CD14-positive monocyte (primary cell): ENCODE results near the gene RSL24D1. TPM values are rescaled to one million over a fixed set of nuclear protein-coding genes. Genes with fewer than 3 reads are reported as not detected.

Experiments used
- DNase-seq, 3 donors: peaks; one replicate each; pipeline ENCODE4 v3.0.0-alpha.2; 2011 to 2022
- H2AFZ ChIP-seq: 2 replicates; pipeline ENCODE4 v1.6.0; 2012; ENCODE audit warnings: mild to moderate bottlenecking, low read depth, low read length, inconsistent platforms; ENCODE audit not compliant: insufficient read depth, poor library complexity, severe bottlenecking
- H3K27ac ChIP-seq, 2 donors: 1 replicate in 1 of 2; 2 replicates in 1 of 2; pipeline ENCODE4 v1.5.1; 2012 to 2013; ENCODE audit warnings: low read length in 2 of 2, control low read depth in 1 of 2, inconsistent platforms in 1 of 2, low read depth in 1 of 2, mild to moderate bottlenecking in 1 of 2
- H3K27me3 ChIP-seq, 2 donors: one replicate each; pipeline versions ENCODE4 v1.6.0 to v1.6.1; 2011 to 2013; ENCODE audit warnings: low read length in 2 of 2; ENCODE audit not compliant: control insufficient read depth in 2 of 2, insufficient read depth in 2 of 2
- H3K36me3 ChIP-seq, 2 donors: replicated peaks in 1 of 2; 1 replicate in 1 of 2; 2 replicates in 1 of 2; pipeline versions ENCODE4 v1.5.1 to v1.6.1; 2012 to 2013; ENCODE audit warnings: low read length in 2 of 2, control low read depth in 1 of 2, inconsistent platforms in 1 of 2, mild to moderate bottlenecking in 1 of 2; ENCODE audit not compliant: insufficient read depth in 2 of 2, control insufficient read depth in 1 of 2
- H3K4me1 ChIP-seq, 2 donors: 1 replicate in 1 of 2; 2 replicates in 1 of 2; pipeline versions ENCODE4 v1.5.1 to v1.6.1; 2012 to 2013; ENCODE audit warnings: low read length in 2 of 2, control low read depth in 1 of 2, inconsistent platforms in 1 of 2, mild to moderate bottlenecking in 1 of 2, moderate library complexity in 1 of 2; ENCODE audit not compliant: insufficient read depth in 2 of 2, control insufficient read depth in 1 of 2
- H3K4me2 ChIP-seq: replicated peaks from 2 replicates; pipeline ENCODE3; 2012; ENCODE audit warnings: low read length, moderate library complexity, mild to moderate bottlenecking; ENCODE audit not compliant: poor library complexity, severe bottlenecking; ENCODE audit errors: extremely low read depth
- H3K4me3 ChIP-seq, 3 experiments: fragments of 200-600 bp in 1 of 3; sonication (generic) in 1 of 3; replicated peaks in 1 of 3; 1 replicate in 2 of 3; 2 replicates in 1 of 3; pipeline ENCODE4 v1.5.1; 2011 to 2013; ENCODE audit warnings: low read length in 3 of 3, mild to moderate bottlenecking in 3 of 3, control low read depth in 2 of 3, low read depth in 2 of 3, inconsistent platforms in 1 of 3, moderate library complexity in 1 of 3
- H3K79me2 ChIP-seq: 2 replicates; pipeline ENCODE4 v1.6.0; 2012; ENCODE audit warnings: mild to moderate bottlenecking, control low read depth, inconsistent platforms, low read length, moderate library complexity; ENCODE audit not compliant: insufficient read depth
- H3K9ac ChIP-seq: 2 replicates; pipeline ENCODE4 v1.6.0; 2017; ENCODE audit warnings: low read length, mild to moderate bottlenecking; ENCODE audit not compliant: insufficient read depth, poor library complexity, severe bottlenecking
- H3K9me3 ChIP-seq, 2 donors: replicated peaks in 1 of 2; 1 replicate in 1 of 2; 2 replicates in 1 of 2; pipeline versions ENCODE4 v1.5.1 to v1.6.1; 2012 to 2013; ENCODE audit warnings: low read length in 2 of 2, control low read depth in 1 of 2; ENCODE audit not compliant: control insufficient read depth in 1 of 2, insufficient read depth in 1 of 2
- H4K20me1 ChIP-seq: 2 replicates; pipeline ENCODE4 v1.6.0; 2012; ENCODE audit warnings: mild to moderate bottlenecking, low read length, control low read depth, moderate library complexity; ENCODE audit not compliant: insufficient read depth
- H3K27ac Mint-ChIP-seq, 7 donors: one replicate each; pipeline ENCODE4 v1.8.0; 2020; ENCODE audit warnings: mild to moderate bottlenecking in 7 of 7, mixed read lengths in 7 of 7, moderate library complexity in 6 of 7, inconsistent platforms in 2 of 7
- H3K27me3 Mint-ChIP-seq, 3 donors: one replicate each; pipeline ENCODE4 v1.8.0; 2021 to 2022; ENCODE audit warnings: low read depth in 3 of 3, mild to moderate bottlenecking in 3 of 3, mixed read lengths in 3 of 3, moderate library complexity in 3 of 3, inconsistent platforms in 1 of 3
- H3K36me3 Mint-ChIP-seq, 2 donors: one replicate each; pipeline ENCODE4 v1.8.0; 2020; ENCODE audit warnings: mixed read lengths in 2 of 2, inconsistent platforms in 1 of 2, mild to moderate bottlenecking in 1 of 2
- H3K4me1 Mint-ChIP-seq: one replicate; pipeline ENCODE4 v1.8.0; 2020; ENCODE audit warnings: mild to moderate bottlenecking, mixed read lengths
- H3K4me3 Mint-ChIP-seq, 2 donors: one replicate each; pipeline ENCODE4 v1.8.0; 2020; ENCODE audit warnings: mild to moderate bottlenecking in 2 of 2, mixed read lengths in 2 of 2, moderate library complexity in 1 of 2
- H3K9me3 Mint-ChIP-seq, 7 donors: one replicate each; pipeline ENCODE4 v1.8.0; 2020 to 2022; ENCODE audit warnings: mixed read lengths in 7 of 7, mild to moderate bottlenecking in 6 of 7, moderate library complexity in 6 of 7, inconsistent platforms in 2 of 7
- WGBS: methylation state at CpG from one replicate; pipeline ENCODE4 v1.1.5; 2013; ENCODE audit warnings: missing lambda C conversion rate; ENCODE audit not compliant: insufficient coverage; 5-methylcytosine and 5-hydroxymethylcytosine counted together
- intact Hi-C, 2 donors: fragments of 100-400 bp; cut with micrococcal nuclease; formaldehyde crosslinking; loops; one replicate each; pipeline versions ENCODE4 v1.15.0 to v1.15.1; 2023
- polyA plus RNA-seq, 3 donors: library from polyadenylated mRNA; depleted of rRNA in 1 of 3; unstranded in 2 of 3; stranded (reverse) in 1 of 3; fragments of 300-500 nt in 2 of 3; fragments of >200 nt in 1 of 3; fragmentation: Illumina TruSeq in 2 of 3; gene quantifications; 1 replicate in 2 of 3; 2 replicates in 1 of 3; pipeline ENCODE4 v1.2.3, GENCODE V29; 2012 to 2021
- TF ChIP-seq, protein P1 (sequence below): fragments of 200-600 bp; IDR thresholded peaks from one replicate; pipeline ENCODE4 v1.8.0; 2022; ENCODE audit warnings: antibody characterized with exemption, mild to moderate bottlenecking

The RSL24D1 gene
- polyA plus RNA-seq, 3 donors, result 28.0 to 84.2 (median 73.0) TPM

DNA sequence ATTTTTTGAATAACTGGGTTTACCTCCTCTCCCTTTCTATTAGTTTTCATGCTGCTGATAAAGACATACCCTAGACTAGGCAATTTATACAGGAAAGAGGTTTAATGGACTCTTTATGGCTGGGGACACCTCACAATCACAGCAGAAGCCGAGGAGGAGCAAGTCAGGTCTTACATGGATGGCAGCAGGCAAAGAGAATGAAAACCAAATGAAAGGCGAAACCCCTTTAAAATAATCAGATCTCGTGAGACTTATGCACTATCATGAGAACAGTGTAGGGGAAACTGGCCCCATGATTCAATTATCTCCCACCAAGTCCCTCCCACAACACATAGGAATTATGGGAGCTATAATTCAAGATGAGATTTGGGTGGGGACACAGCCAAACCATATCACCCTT, 2.0 kb upstream of the RSL24D1 start:
- Histone ChIP-seq H4K20me1 (peaks cover 33% of the 10 kb centered on the region), H3K27me3 (no peaks in the 10 kb centered on the region), H3K36me3 (peaks cover 0 to 20% of the 10 kb centered on the region in 2 donors), H3K79me2 (peaks cover 34% of the 10 kb centered on the region), H3K4me2 (no peak overlapping the region), H3K4me3 (no peak overlapping the region), H3K9me3 (no peaks in the 10 kb centered on the region), H3K9ac (no peak overlapping the region), H3K27ac (no peak overlapping the region), H2AFZ (no peak overlapping the region), H3K4me1 (peaks cover 27 to 34% of the 10 kb centered on the region in 2 donors)
- TF ChIP-seq, protein P1, sequence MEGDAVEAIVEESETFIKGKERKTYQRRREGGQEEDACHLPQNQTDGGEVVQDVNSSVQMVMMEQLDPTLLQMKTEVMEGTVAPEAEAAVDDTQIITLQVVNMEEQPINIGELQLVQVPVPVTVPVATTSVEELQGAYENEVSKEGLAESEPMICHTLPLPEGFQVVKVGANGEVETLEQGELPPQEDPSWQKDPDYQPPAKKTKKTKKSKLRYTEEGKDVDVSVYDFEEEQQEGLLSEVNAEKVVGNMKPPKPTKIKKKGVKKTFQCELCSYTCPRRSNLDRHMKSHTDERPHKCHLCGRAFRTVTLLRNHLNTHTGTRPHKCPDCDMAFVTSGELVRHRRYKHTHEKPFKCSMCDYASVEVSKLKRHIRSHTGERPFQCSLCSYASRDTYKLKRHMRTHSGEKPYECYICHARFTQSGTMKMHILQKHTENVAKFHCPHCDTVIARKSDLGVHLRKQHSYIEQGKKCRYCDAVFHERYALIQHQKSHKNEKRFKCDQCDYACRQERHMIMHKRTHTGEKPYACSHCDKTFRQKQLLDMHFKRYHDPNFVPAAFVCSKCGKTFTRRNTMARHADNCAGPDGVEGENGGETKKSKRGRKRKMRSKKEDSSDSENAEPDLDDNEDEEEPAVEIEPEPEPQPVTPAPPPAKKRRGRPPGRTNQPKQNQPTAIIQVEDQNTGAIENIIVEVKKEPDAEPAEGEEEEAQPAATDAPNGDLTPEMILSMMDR, result no peak
- intact Hi-C loops, result loop anchor here in 1 of 2 donors (5.0 kb wide), 2 partner anchors 94 to 209 kb away; partner anchors contain the start of genes CCPG1 and PIERCE2
- H3K36me3 Mint-ChIP-seq, result peaks cover 18 to 40% of the 10 kb centered on the region in 2 donors
- peaks cover 6 to 15% (median 10%) of the 10 kb centered on the region in 7 donors for H3K9me3 Mint-ChIP-seq
- no peak overlapping the region for H3K4me3 Mint-ChIP-seq
- peaks cover 2% of the 10 kb centered on the region for H3K4me1 Mint-ChIP-seq
- WGBS, result no CpG with 5 or more reads among the region's 3 CpGs
- H3K27me3 Mint-ChIP-seq, result peaks cover 0 to 3% (median 1%) of the 10 kb centered on the region in 3 donors
- no peak for DNase-seq
- no peak overlapping the region for H3K27ac Mint-ChIP-seq

DNA sequence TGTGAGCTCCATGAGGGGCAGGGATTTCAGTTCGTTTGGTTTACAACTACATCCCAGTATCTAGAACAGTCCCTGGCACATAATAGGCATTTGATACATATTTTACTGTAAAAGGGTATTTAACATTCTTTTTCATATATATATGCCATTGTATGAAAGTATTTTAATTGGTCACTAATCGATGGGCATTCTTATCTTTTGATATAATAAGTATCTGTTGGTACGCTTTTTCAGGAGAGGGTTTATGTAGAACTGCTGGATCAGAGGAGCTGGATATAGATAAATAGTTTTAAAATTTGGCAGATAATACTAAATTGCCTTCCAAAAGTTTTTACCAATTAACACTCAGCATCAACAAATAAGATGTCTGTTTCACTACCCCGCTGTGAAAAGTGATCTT, 978 bp upstream of the RSL24D1 start:
- WGBS, result no CpG with 5 or more reads among the region's 4 CpGs
- peak overlapping the region; percentile 85 to 87 (median 85) for H3K4me3 ChIP-seq
- H3K27me3 ChIP-seq, result no peaks in the 10 kb centered on the region
- Mint-ChIP-seq H3K4me3 (no peak overlapping the region), H3K4me1 (peaks cover 4% of the 10 kb centered on the region), H3K27ac (no peak overlapping the region), H3K9me3 (peaks cover 6 to 15% (median 10%) of the 10 kb centered on the region in 7 donors), H3K27me3 (peaks cover 0 to 3% (median 1%) of the 10 kb centered on the region in 3 donors), H3K36me3 (peaks cover 15 to 35% of the 10 kb centered on the region in 2 donors)
- H4K20me1 ChIP-seq, result peaks cover 42% of the 10 kb centered on the region
- H3K9ac ChIP-seq, result no peak overlapping the region
- peaks cover 27 to 34% of the 10 kb centered on the region in 2 donors for H3K4me1 ChIP-seq
- H3K36me3 ChIP-seq, result peaks cover 0 to 10% of the 10 kb centered on the region in 2 donors
- H2AFZ ChIP-seq, result peak overlapping the region; percentile 79
- peaks cover 43% of the 10 kb centered on the region for H3K79me2 ChIP-seq
- peak overlapping the region; percentile 91 for H3K4me2 ChIP-seq
- H3K9me3 ChIP-seq, result no peaks in the 10 kb centered on the region
- no peak overlapping the region for H3K27ac ChIP-seq
- no peak for DNase-seq
- TF ChIP-seq, protein P1, result no peak
- intact Hi-C loops, result loop anchor here in 1 of 2 donors (5.0 kb wide), 2 partner anchors 95 to 210 kb away; partner anchors contain the start of genes CCPG1 and PIERCE2
